GM12878 (cell line): ENCODE measurements around the gene ZBTB7B. TPM values are rescaled to one million over a fixed set of nuclear protein-coding genes. Genes with fewer than 3 reads are reported as not detected.
A peak's percentile ranks its signal among the peaks of the same experiment; 100 is the strongest.

ENCODE experiments used
- ATAC-seq: fragments of 200-7000 bp; cut with Tn5 transposase; 3 replicates; pipeline ENCODE4 v1.9.1; 2020; ENCODE audit warnings: mild to moderate bottlenecking, moderate library complexity
- BruUV-seq: library from RNA; stranded (reverse); fragments of 400-500 nt; replicated peaks from 2 replicates; lab custom pipeline; 2021; lab: Mats Ljungman, UMichigan
- CTCF ChIA-PET: fragments of 300-600 bp; sonication (Branson Sonifier 250); formaldehyde crosslinking; extraction: SDS; loops from one replicate; lab custom pipeline; 2021; ENCODE audit warnings: inconsistent platforms; lab: Yijun Ruan, JAX
- POLR2A ChIA-PET: fragments of 350-600 bp; formaldehyde crosslinking; extraction: SDS; loops from one replicate; lab custom pipeline; 2021; ENCODE audit warnings: inconsistent platforms; lab: Charles Lee
- RAD21 ChIA-PET: fragments of 300-600 bp; sonication (Branson Sonifier 250); formaldehyde crosslinking; loops from one replicate; lab custom pipeline; 2023; ENCODE audit warnings: antibody characterized with exemption; ENCODE audit not compliant: unreplicated experiment; lab: Charles Lee
- SMC1A ChIA-PET: fragments of 300-600 bp; sonication (Branson Sonifier 250); formaldehyde crosslinking; loops from one replicate; lab custom pipeline; 2023; ENCODE audit not compliant: unreplicated experiment, uncharacterized antibody; lab: Charles Lee
- DNase-seq: peaks from one replicate; pipeline ENCODE4 v3.0.0-alpha.2; 2011; ENCODE audit warnings: low read depth, low spot score
- FAIRE-seq: peaks from 3 replicates; lab custom pipeline; 2011; peaks lifted over from hg19 to GRCh38; lab: Jason Lieb, UNC
- H2AFZ ChIP-seq: 2 replicates; pipeline ENCODE4 v1.6.0; 2011; ENCODE audit warnings: low read depth, low read length, control low read depth; ENCODE audit not compliant: control insufficient read depth
- H3K27ac ChIP-seq: 2 replicates; pipeline ENCODE4 v1.5.1; 2011; ENCODE audit warnings: control low read depth; ENCODE audit not compliant: control insufficient read depth, insufficient read depth
- H3K27me3 ChIP-seq, 2 experiments: replicated peaks in 1 of 2; 2 replicates each; pipeline versions ENCODE4 v1.6.0 to v1.6.1; 2011; ENCODE audit warnings: low read length in 1 of 2; ENCODE audit not compliant: control insufficient read depth in 2 of 2, insufficient read depth in 2 of 2
- H3K36me3 ChIP-seq, 2 experiments: 2 replicates each; pipeline ENCODE4 v1.5.1; 2011; ENCODE audit warnings: low read length in 1 of 2; ENCODE audit not compliant: control insufficient read depth in 2 of 2, insufficient read depth in 2 of 2
- H3K4me1 ChIP-seq: 2 replicates; pipeline ENCODE4 v1.6.1; 2011; ENCODE audit warnings: mild to moderate bottlenecking, low read length, moderate library complexity, mixed read lengths; ENCODE audit not compliant: control insufficient read depth, insufficient read depth
- H3K4me2 ChIP-seq: 2 replicates; pipeline ENCODE4 v1.6.0; 2011; ENCODE audit warnings: control low read depth; ENCODE audit not compliant: control insufficient read depth, insufficient read depth
- H3K4me3 ChIP-seq: fragments of 200-600 bp; sonication (generic); 2 replicates; pipeline ENCODE4 v1.5.1; 2016
- H3K79me2 ChIP-seq: 2 replicates; pipeline ENCODE4 v1.6.0; 2011; ENCODE audit warnings: low read length; ENCODE audit not compliant: control insufficient read depth, insufficient read depth
- H3K9ac ChIP-seq: 2 replicates; pipeline ENCODE4 v1.8.0; 2011; ENCODE audit warnings: low read length, control low read depth, mixed read lengths; ENCODE audit not compliant: control insufficient read depth, insufficient read depth
- H3K9me3 ChIP-seq: replicated peaks from 3 replicates; pipeline ENCODE4 v1.5.1; 2011; ENCODE audit warnings: mild to moderate bottlenecking, low read length; ENCODE audit not compliant: control insufficient read depth, insufficient read depth
- H4K20me1 ChIP-seq: 2 replicates; pipeline ENCODE4 v1.6.0; 2011; ENCODE audit not compliant: control insufficient read depth, insufficient read depth
- BACH1 ChIP-seq: fragments of 450-650 bp; IDR thresholded peaks from 2 replicates; pipeline ENCODE4 v1.6.1; 2017; ENCODE audit warnings: mild to moderate bottlenecking, borderline replicate concordance
- CEBPB ChIP-seq, 2 experiments: fragments of 150-350 bp in 1 of 2; IDR thresholded peaks; 2 replicates each; pipeline ENCODE4 v1.6.1; 2012 to 2014; ENCODE audit warnings: low read depth in 2 of 2, low read length in 2 of 2, borderline replicate concordance in 1 of 2, inconsistent platforms in 1 of 2
- FOXK2 ChIP-seq: fragments of 450-650 bp; IDR thresholded peaks from 2 replicates; pipeline ENCODE4 v1.6.1; 2017; ENCODE audit warnings: mild to moderate bottlenecking, moderate library complexity
- NFIC ChIP-seq: IDR thresholded peaks from 2 replicates; pipeline ENCODE4 v1.6.1; 2012; ENCODE audit warnings: low read depth, mild to moderate bottlenecking, inconsistent platforms, low read length, moderate library complexity
- NR2C1 ChIP-seq: fragments of 450-650 bp; IDR thresholded peaks from 2 replicates; pipeline ENCODE4 v1.6.1; 2017; ENCODE audit warnings: antibody characterized with exemption, mild to moderate bottlenecking, moderate library complexity
- POLR2A ChIP-seq: IDR thresholded peaks from 2 replicates; pipeline ENCODE4 v1.6.1; 2011; ENCODE audit warnings: low read depth, mild to moderate bottlenecking, low read length
- RELA ChIP-seq: fragments of 450-650 bp; IDR thresholded peaks from 2 replicates; pipeline ENCODE4 v1.8.0; 2014; ENCODE audit warnings: borderline replicate concordance; ENCODE audit not compliant: partially characterized antibody
- SIX5 ChIP-seq: IDR thresholded peaks from 2 replicates; pipeline ENCODE4 v1.6.1; 2011; ENCODE audit warnings: mild to moderate bottlenecking, low read depth, low read length, moderate library complexity; ENCODE audit not compliant: severe bottlenecking
- SUPT20H ChIP-seq: IDR thresholded peaks from 2 replicates; pipeline ENCODE4 v1.6.1; 2011; ENCODE audit warnings: low read depth, mild to moderate bottlenecking, low read length, moderate library complexity, borderline replicate concordance; ENCODE audit not compliant: control insufficient read depth
- WGBS: methylation state at CpG from one replicate; pipeline ENCODE4 v1.1.6; 2016; ENCODE audit warnings: low lambda C conversion rate; ENCODE audit not compliant: insufficient replicate concordance, insufficient coverage; ENCODE audit errors: missing lambda C conversion rate; 5-methylcytosine and 5-hydroxymethylcytosine counted together
- in situ Hi-C: fragments of 300-500 bp; cut with MboI; formaldehyde crosslinking; loops from 9 replicates; pipeline ENCODE4 v1.14.3; 2018; ENCODE audit warnings: mixed read lengths
- intact Hi-C: fragments of 100-400 bp; cut with micrococcal nuclease; formaldehyde crosslinking; loops from one replicate; pipeline ENCODE4 v1.14.2; 2022; ENCODE audit not compliant: unreplicated experiment
- polyA plus RNA-seq, 11 experiments: library from polyadenylated mRNA; depleted of rRNA in 4 of 11; unstranded in 6 of 11; stranded (reverse) in 5 of 11; fragments of >200 nt; fragmentation: Nextera tagmentation in 4 of 11; fragmentation: Illumina TruSeq in 1 of 11; extraction: Ambion mirVana in 4 of 11; extraction: Trizol in 1 of 11; gene quantifications; 1 replicate in 1 of 11; 2 replicates in 10 of 11; pipeline versions ENCODE4 v1.2.1 to v1.2.3, GENCODE V29; 2011 to 2016; ENCODE audit warnings: inconsistent platforms in 2 of 11, missing spikeins in 2 of 11, low read depth in 1 of 11
- total RNA-seq, 4 experiments: library from RNA; depleted of rRNA in 3 of 4; stranded (reverse); fragments of >200 nt in 3 of 4; fragmentation: Illumina TruSeq in 1 of 4; extraction: Trizol in 1 of 4; gene quantifications; 2 replicates each; pipeline versions ENCODE4 v1.2.1 to v1.2.3, GENCODE V29; 2013 to 2021
- TF ChIP-seq, protein P1 (sequence below): IDR thresholded peaks from 2 replicates; pipeline ENCODE4 v1.6.1; 2011; ENCODE audit warnings: low read depth, mild to moderate bottlenecking, low read length, moderate library complexity, borderline replicate concordance; ENCODE audit errors: extremely low read depth
- TF ChIP-seq, protein P2 (sequence below): fragments of 450-650 bp; conservative IDR thresholded peaks from 2 replicates; pipeline ENCODE4 v1.6.1; 2017; ENCODE audit warnings: mild to moderate bottlenecking, moderate library complexity
- TF ChIP-seq, protein P3 (sequence below): IDR thresholded peaks from 2 replicates; pipeline ENCODE4 v1.6.1; 2011; ENCODE audit warnings: mild to moderate bottlenecking, low read depth, low read length, moderate library complexity; ENCODE audit not compliant: insufficient replicate concordance

Gene ZBTB7B
- total and polyA plus RNA-seq, 10 of the 15 experiments (the other 5 are each of a cell fraction or from before 2014, with no cell fraction given): 0.11 to 44.9 (median 11.3) TPM

DNA sequence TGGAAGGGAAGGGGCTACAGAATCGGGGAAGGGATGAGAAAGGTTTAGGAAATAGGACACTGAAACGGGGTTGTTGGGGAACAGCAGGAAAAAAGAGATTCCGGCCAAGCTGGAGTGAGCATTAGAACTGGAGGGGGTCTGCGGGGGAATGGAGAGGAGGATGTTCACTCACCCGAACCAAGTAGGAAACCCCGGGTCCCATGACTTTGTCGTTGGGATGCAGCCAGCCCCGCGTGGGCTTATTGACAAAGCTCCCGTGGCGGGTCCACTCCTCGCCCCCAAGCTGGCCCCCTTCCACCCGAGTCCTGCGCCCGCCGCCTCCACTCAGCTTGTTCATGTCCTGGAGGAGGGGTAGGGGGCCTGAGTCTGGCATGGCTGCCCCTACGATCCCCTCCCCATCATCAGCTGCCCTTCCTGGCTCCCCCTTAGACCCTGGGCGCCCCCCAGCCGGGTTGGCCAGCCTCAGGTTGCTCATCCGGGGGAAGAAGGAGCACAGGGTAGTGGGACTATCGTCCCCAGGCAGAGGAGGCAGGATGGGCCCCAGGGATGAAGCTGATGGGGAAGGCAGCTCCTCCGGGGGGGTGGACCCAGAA, 32.6 kb upstream of the ZBTB7B start:
- intact Hi-C loops: loop anchor here (5.0 kb wide), 1 partner anchor 92 kb away; the partner anchor contains the start of gene EFNA4
- TF ChIP-seq FOXK2: no peak
- no peak for TF ChIP-seq NFIC
- TF ChIP-seq, protein P1, sequence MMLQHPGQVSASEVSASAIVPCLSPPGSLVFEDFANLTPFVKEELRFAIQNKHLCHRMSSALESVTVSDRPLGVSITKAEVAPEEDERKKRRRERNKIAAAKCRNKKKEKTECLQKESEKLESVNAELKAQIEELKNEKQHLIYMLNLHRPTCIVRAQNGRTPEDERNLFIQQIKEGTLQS: no peak
- TF ChIP-seq SIX5: no peak
- no peak for TF ChIP-seq RELA
- no peak for TF ChIP-seq POLR2A
- no peak for TF ChIP-seq CEBPB (IDR thresholded peaks at IDR 0.05; ENCODE audit: borderline replicate concordance in 1 of 2, low read depth in 2 of 2, low read length in 2 of 2)
- no peak for TF ChIP-seq BACH1
- no peak for TF ChIP-seq NR2C1
- TF ChIP-seq, protein P2, sequence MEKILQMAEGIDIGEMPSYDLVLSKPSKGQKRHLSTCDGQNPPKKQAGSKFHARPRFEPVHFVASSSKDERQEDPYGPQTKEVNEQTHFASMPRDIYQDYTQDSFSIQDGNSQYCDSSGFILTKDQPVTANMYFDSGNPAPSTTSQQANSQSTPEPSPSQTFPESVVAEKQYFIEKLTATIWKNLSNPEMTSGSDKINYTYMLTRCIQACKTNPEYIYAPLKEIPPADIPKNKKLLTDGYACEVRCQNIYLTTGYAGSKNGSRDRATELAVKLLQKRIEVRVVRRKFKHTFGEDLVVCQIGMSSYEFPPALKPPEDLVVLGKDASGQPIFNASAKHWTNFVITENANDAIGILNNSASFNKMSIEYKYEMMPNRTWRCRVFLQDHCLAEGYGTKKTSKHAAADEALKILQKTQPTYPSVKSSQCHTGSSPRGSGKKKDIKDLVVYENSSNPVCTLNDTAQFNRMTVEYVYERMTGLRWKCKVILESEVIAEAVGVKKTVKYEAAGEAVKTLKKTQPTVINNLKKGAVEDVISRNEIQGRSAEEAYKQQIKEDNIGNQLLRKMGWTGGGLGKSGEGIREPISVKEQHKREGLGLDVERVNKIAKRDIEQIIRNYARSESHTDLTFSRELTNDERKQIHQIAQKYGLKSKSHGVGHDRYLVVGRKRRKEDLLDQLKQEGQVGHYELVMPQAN: no peak
- TF ChIP-seq, protein P3, sequence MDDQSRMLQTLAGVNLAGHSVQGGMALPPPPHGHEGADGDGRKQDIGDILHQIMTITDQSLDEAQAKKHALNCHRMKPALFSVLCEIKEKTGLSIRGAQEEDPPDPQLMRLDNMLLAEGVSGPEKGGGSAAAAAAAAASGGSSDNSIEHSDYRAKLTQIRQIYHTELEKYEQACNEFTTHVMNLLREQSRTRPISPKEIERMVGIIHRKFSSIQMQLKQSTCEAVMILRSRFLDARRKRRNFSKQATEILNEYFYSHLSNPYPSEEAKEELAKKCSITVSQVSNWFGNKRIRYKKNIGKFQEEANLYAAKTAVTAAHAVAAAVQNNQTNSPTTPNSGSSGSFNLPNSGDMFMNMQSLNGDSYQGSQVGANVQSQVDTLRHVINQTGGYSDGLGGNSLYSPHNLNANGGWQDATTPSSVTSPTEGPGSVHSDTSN: no peak
- TF ChIP-seq SUPT20H: no peak
- TF ChIP-seq, all 136 proteins: peak for 0
- H2AFZ ChIP-seq: no peak overlapping the region
- H3K9ac ChIP-seq: peak overlapping the region; percentile 10; the same call in 1 of the 2 replicates
- ATAC-seq: no peak
- H3K79me2 ChIP-seq: peaks cover 43% of the 10 kb centered on the region
- RAD21 ChIA-PET: interaction anchor here (0.9 to 2.8 kb wide), 12 partner anchors 9 to 115 kb away, joined by 3 to 20 read pairs (median 4); partner anchors contain the start of genes PBXIP1 and PYGO2
- WGBS: 68% methylated on average over 22 of the region's 22 CpGs
- FAIRE-seq: no peak
- H4K20me1 ChIP-seq: no peaks in the 10 kb centered on the region
- in situ Hi-C loops: no loop called here
- SMC1A ChIA-PET: interaction anchor here (0.9 to 3.2 kb wide), 7 partner anchors 9 to 410 kb away, joined by 3 to 21 read pairs (median 5); partner anchors contain the start of genes PBXIP1 and PYGO2
- no peak for DNase-seq
- peak overlapping the region; percentile 63 for H3K4me3 ChIP-seq
- CTCF ChIA-PET: interaction anchor here (1.0 to 20.6 kb wide), 11 partner anchors 8 to 203 kb away, joined by 3 to 226 read pairs (median 4); partner anchors contain the start of genes ADAM15, KRTCAP2, LENEP and PBXIP1
- peaks cover 10 to 12% of the 10 kb centered on the region in 2 experiments; a peak in 3 of 4 replicates for H3K36me3 ChIP-seq
- no peaks in the 10 kb centered on the region for H3K9me3 ChIP-seq
- no peaks in the 10 kb centered on the region for H3K27me3 ChIP-seq
- peak overlapping the region; percentile 39 for H3K27ac ChIP-seq
- no TSS peak for BruUV-seq
- peak overlapping the region; percentile 74; the same call in 1 of the 2 replicates for H3K4me2 ChIP-seq
- POLR2A ChIA-PET: interaction anchor here (0.6 to 9.8 kb wide), 13 partner anchors 9 to 1047 kb away, joined by 3 to 140 read pairs (median 5); partner anchors contain the start of genes FLAD1, PBXIP1, PMVK and PYGO2
- peaks cover 22% of the 10 kb centered on the region for H3K4me1 ChIP-seq
